Bronchial epithelial cell (primary cell): ENCODE measurements around the gene SMIM14. TPM values are rescaled to one million over a fixed set of nuclear protein-coding genes. Genes with fewer than 3 reads are reported as not detected.

Experiments
- DNase-seq: peaks from one replicate; pipeline ENCODE4 v3.0.0-alpha.2; 2010; ENCODE audit warnings: low read depth
- FAIRE-seq: peaks from 2 replicates; lab custom pipeline; 2011; peaks lifted over from hg19 to GRCh38; lab: Jason Lieb, UNC
- H3K27me3 ChIP-seq: 2 replicates; pipeline ENCODE4 v1.5.1; 2011; ENCODE audit warnings: low read length; ENCODE audit not compliant: control insufficient read depth, insufficient read depth
- H3K36me3 ChIP-seq: 2 replicates; pipeline ENCODE4 v1.5.1; 2011; ENCODE audit warnings: low read length; ENCODE audit not compliant: control insufficient read depth, insufficient read depth
- H3K4me3 ChIP-seq: 2 replicates; pipeline ENCODE4 v1.5.1; 2011; ENCODE audit warnings: mild to moderate bottlenecking, low read depth, low read length, control low read depth
- total RNA-seq: library from RNA; depleted of rRNA; stranded (reverse); fragments of >200 nt; gene quantifications from 2 replicates; pipeline ENCODE4 v1.2.1, GENCODE V29; 2014
- TF ChIP-seq, protein P1 (sequence below): IDR thresholded peaks from 2 replicates; pipeline ENCODE4 v1.5.1; 2011; ENCODE audit warnings: mild to moderate bottlenecking, moderate library complexity, low read length, control low read depth, inconsistent platforms; ENCODE audit not compliant: insufficient read depth, severe bottlenecking

SMIM14 gene
- total RNA-seq, 1 donor from 2014 or later, result 21.1 TPM

- Histone ChIP-seq H3K36me3 (no peaks in the 10 kb centered on the region), H3K27me3 (no peaks in the 10 kb centered on the region), H3K4me3 (no peak overlapping the region)
- TF ChIP-seq, protein P1, sequence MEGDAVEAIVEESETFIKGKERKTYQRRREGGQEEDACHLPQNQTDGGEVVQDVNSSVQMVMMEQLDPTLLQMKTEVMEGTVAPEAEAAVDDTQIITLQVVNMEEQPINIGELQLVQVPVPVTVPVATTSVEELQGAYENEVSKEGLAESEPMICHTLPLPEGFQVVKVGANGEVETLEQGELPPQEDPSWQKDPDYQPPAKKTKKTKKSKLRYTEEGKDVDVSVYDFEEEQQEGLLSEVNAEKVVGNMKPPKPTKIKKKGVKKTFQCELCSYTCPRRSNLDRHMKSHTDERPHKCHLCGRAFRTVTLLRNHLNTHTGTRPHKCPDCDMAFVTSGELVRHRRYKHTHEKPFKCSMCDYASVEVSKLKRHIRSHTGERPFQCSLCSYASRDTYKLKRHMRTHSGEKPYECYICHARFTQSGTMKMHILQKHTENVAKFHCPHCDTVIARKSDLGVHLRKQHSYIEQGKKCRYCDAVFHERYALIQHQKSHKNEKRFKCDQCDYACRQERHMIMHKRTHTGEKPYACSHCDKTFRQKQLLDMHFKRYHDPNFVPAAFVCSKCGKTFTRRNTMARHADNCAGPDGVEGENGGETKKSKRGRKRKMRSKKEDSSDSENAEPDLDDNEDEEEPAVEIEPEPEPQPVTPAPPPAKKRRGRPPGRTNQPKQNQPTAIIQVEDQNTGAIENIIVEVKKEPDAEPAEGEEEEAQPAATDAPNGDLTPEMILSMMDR, result no peak
- FAIRE-seq (no peak), DNase-seq (peak; percentile 49)
Observed at GRCh38 chr4:39563346-39563847, 75.3 kb downstream of the SMIM14 start.

DNA sequence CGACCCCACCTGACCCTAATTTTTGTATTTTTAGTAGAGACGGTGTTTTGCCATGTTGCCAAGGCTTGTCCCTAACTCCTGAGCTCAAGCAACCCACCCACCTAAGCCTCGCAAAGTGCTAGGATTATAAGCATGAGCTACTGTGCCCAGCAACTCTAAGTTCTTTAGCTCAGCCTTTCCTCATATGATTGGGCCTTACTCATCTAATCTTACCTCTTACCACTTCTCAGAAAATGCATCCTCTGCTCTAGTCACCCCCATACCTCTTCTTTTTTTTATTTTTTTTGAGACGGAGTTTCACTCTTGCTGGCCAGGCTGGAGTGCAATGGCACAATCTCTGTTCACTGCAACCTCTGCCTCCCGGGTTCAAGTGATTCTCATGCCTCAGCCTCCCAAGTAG lies 75.9 kb downstream of the SMIM14 start:
- DNase-seq (no peak), FAIRE-seq (no peak)
- H3K36me3 ChIP-seq, result no peaks in the 10 kb centered on the region
- no peaks in the 10 kb centered on the region for H3K27me3 ChIP-seq
- no peak overlapping the region for H3K4me3 ChIP-seq
- TF ChIP-seq, protein P1, result no peak

DNA sequence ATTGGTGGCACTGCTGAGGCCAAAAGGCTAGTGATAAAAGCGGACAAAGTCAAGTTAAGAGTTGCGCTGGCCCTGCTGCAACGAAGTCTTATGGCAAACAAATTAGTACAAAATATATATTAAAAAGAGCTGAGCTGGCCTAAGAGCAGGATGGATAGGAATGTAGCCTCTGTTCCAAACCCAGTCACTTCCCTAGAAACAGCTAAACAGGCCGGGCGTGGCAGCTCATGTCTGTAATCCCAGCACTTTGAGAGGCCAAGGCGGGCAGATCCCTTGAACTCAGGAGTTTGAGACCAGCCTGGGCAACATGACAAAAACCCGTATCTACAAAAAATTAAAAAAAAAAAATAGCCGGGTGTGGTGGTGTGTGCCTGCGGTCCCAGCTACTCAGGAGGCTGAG lies 79.0 kb downstream of the SMIM14 start:
- Histone ChIP-seq H3K4me3 (no peak overlapping the region), H3K27me3 (no peaks in the 10 kb centered on the region), H3K36me3 (no peaks in the 10 kb centered on the region)
- DNase-seq, result no peak
- no peak for FAIRE-seq
- TF ChIP-seq, protein P1, result no peak

DNA sequence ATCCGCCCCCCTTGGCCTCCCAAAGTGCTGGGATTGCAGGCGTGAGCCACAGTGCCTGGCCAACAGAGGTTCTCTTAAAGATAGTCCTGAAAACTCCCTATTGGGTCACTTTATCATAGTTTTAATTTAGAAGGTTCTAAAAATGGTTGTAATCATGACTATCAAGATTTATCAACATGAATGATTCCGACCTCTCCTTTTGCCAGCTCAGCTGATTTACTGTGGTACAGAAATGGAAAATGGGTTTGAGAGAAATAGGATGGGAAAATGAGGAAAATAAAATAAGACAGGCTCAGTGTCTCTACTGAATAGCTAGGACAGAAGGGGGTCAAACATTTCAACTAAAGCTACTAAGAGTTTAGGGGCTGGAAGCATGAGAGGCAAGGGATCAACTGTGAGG lies 83.2 kb downstream of the SMIM14 start:
- DNase-seq (no peak), FAIRE-seq (no peak)

GRCh38 chr4:39548425-39549067 lies 90.1 kb downstream of the SMIM14 start:
- Histone ChIP-seq H3K36me3 (no peaks in the 10 kb centered on the region), H3K27me3 (no peaks in the 10 kb centered on the region), H3K4me3 (no peak overlapping the region)
- FAIRE-seq, result no peak
- no peak for DNase-seq
- TF ChIP-seq, protein P1, result no peak

More for the DNA sequence above, 83.2 kb downstream of the SMIM14 start:
- TF ChIP-seq, protein P1, result no peak
- no peaks in the 10 kb centered on the region for H3K36me3 ChIP-seq
- no peak overlapping the region for H3K4me3 ChIP-seq
- no peaks in the 10 kb centered on the region for H3K27me3 ChIP-seq
